ENCODE measurements around the gene TICAM1. TPM values are rescaled to one million over a fixed set of nuclear protein-coding genes. Genes with fewer than 3 reads are reported as not detected.

The TICAM1 gene
- total and polyA plus RNA-seq, 2 of the 8 experiments (the other 6 are each of a cell fraction or from before 2014, with no cell fraction given), result 0.41 to 0.65 TPM

- TF ChIP-seq MAFK (IDR thresholded peaks at IDR 0.05; ENCODE audit: low read depth, low read length) (no peak), HDAC2 (IDR thresholded peaks at IDR 0.05; ENCODE audit: borderline replicate concordance in 1 of 2, low read depth in 2 of 2, low read length in 2 of 2) (peak in 1 of 2 experiments; percentile 87; a peak in 2 of 4 replicates), TAF1 (IDR thresholded peaks at IDR 0.05; ENCODE audit: low read depth, low read length) (peak; percentile 90), CTCF (IDR thresholded peaks at IDR 0.05; ENCODE audit: control extremely low read depth in 1 of 3, insufficient read depth in 1 of 3, low read depth in 1 of 3, low read length in 3 of 3) (peak; percentile 88 to 97 (median 91)), ASH2L (IDR thresholded peaks at IDR 0.05; ENCODE audit: low read length) (peak; percentile 47), RAD21 (IDR thresholded peaks at IDR 0.05 in 1 of 2, conservative IDR thresholded peaks at IDR 0.05 in 1 of 2; ENCODE audit: low read depth in 2 of 2, low read length in 2 of 2) (peak; percentile 81 to 82), NRF1 (IDR thresholded peaks at IDR 0.05; ENCODE audit: low read depth, low read length) (no peak), ATF2 (IDR thresholded peaks at IDR 0.05; ENCODE audit: low read length) (0 out of 2 replicates have a peak, but pooled peaks have one; percentile 51), CTBP2 (IDR thresholded peaks at IDR 0.05; ENCODE audit: borderline replicate concordance, insufficient read depth, insufficient read length, low read length) (no peak), SIRT6 (IDR thresholded peaks at IDR 0.05; ENCODE audit: low read length) (no peak), RBBP5 (IDR thresholded peaks at IDR 0.05; ENCODE audit: borderline replicate concordance, low read depth, low read length) (peak; percentile 68; the same call in 1 of the 2 replicates), SP1 (IDR thresholded peaks at IDR 0.05; ENCODE audit: low read depth, low read length) (peak; percentile 57; the same call in 1 of the 2 replicates), RFX5 (IDR thresholded peaks at IDR 0.05; ENCODE audit: borderline replicate concordance, low read depth, low read length) (no peak), SIN3A (conservative IDR thresholded peaks at IDR 0.05 in 1 of 2, IDR thresholded peaks at IDR 0.05 in 1 of 2; ENCODE audit: low read depth in 1 of 2, low read length in 2 of 2) (0 out of 4 replicates have a peak, but pooled peaks of 1 of the 2 experiments have one; percentile 83), TAF7 (optimal IDR thresholded peaks at IDR 0.05; ENCODE audit: borderline replicate concordance, low read depth, low read length) (peak; percentile 26), MAX (IDR thresholded peaks at IDR 0.05) (peak; percentile 85)
These were observed 40.1 kb downstream of the TICAM1 start, which contains the start of gene FEM1A (continued) for GRCh38 chr19:4791183-4792018.

Measured in H1 (cell line).